GM23338 (cell line): Measurements from ENCODE around the gene SPAAR. TPM values are rescaled to one million over a fixed set of nuclear protein-coding genes. Genes with fewer than 3 reads are reported as not detected.

Experiments used
- ATAC-seq: fragments of 200-7000 bp; cut with Tn5 transposase; 3 replicates; pipeline ENCODE4 v1.9.1; 2020
- DNase-seq: peaks from one replicate; pipeline ENCODE4 v3.0.0-alpha.2; 2015; ENCODE audit warnings: low spot score
- H2AFZ ChIP-seq: fragments of 200-600 bp; sonication (generic); 2 replicates; pipeline ENCODE4 v1.8.0; 2016; ENCODE audit warnings: antibody characterized with exemption, mild to moderate bottlenecking, moderate library complexity
- H3F3A ChIP-seq: fragments of 200-600 bp; sonication (generic); replicated peaks from 2 replicates; pipeline ENCODE4 v1.8.0; 2017; ENCODE audit warnings: antibody characterized with exemption, mixed run types, low read depth
- H3K27ac ChIP-seq: fragments of 200-600 bp; sonication (generic); 2 replicates; pipeline ENCODE4 v1.6.1; 2016; ENCODE audit warnings: low read depth
- H3K27me3 ChIP-seq: fragments of 200-600 bp; sonication (generic); 2 replicates; pipeline ENCODE4 v1.8.0; 2016; ENCODE audit warnings: mild to moderate bottlenecking, mixed run types, moderate library complexity; ENCODE audit not compliant: insufficient read depth
- H3K36me3 ChIP-seq: fragments of 200-600 bp; sonication (generic); 2 replicates; pipeline ENCODE4 v1.8.0; 2016; ENCODE audit warnings: mild to moderate bottlenecking; ENCODE audit not compliant: insufficient read depth
- H3K4me1 ChIP-seq: fragments of 200-600 bp; sonication (generic); 2 replicates; pipeline ENCODE4 v1.8.0; 2016; ENCODE audit warnings: mild to moderate bottlenecking, moderate library complexity; ENCODE audit not compliant: insufficient read depth
- H3K4me2 ChIP-seq: fragments of 200-600 bp; sonication (generic); 2 replicates; pipeline ENCODE4 v1.7.1; 2017; ENCODE audit warnings: mixed run types
- H3K4me3 ChIP-seq: fragments of 200-600 bp; sonication (generic); 2 replicates; pipeline ENCODE4 v1.6.1; 2016; ENCODE audit warnings: mixed run types
- H3K79me2 ChIP-seq: fragments of 200-600 bp; sonication (generic); replicated peaks from 2 replicates; pipeline ENCODE4 v1.8.0; 2017; ENCODE audit warnings: mild to moderate bottlenecking; ENCODE audit not compliant: insufficient read depth
- H3K9me2 ChIP-seq: fragments of 200-600 bp; sonication (generic); 2 replicates; pipeline ENCODE4 v1.8.0; 2017; ENCODE audit not compliant: insufficient read depth
- H4K20me1 ChIP-seq: fragments of 200-600 bp; sonication (generic); replicated peaks from 2 replicates; pipeline ENCODE4 v1.8.0; 2017; ENCODE audit warnings: mild to moderate bottlenecking; ENCODE audit not compliant: insufficient read depth
- H3K27ac Mint-ChIP-seq: 2 replicates; pipeline ENCODE4 v1.8.0; 2020; ENCODE audit warnings: inconsistent platforms, mild to moderate bottlenecking, moderate library complexity, mixed read lengths
- H3K27me3 Mint-ChIP-seq: 3 replicates; pipeline ENCODE4 v1.8.0; 2022; ENCODE audit warnings: low read depth, mild to moderate bottlenecking, moderate library complexity, mixed read lengths, inconsistent platforms; ENCODE audit not compliant: insufficient read depth, poor library complexity
- H3K36me3 Mint-ChIP-seq: 3 replicates; pipeline ENCODE4 v1.8.0; 2021; ENCODE audit warnings: low read depth, mild to moderate bottlenecking, inconsistent platforms, moderate library complexity, mixed read lengths
- H3K4me1 Mint-ChIP-seq: 3 replicates; pipeline ENCODE4 v1.8.0; 2020; ENCODE audit warnings: mild to moderate bottlenecking, inconsistent platforms, mixed read lengths
- H3K4me3 Mint-ChIP-seq: 3 replicates; pipeline ENCODE4 v1.8.0; 2021; ENCODE audit warnings: moderate library complexity, mild to moderate bottlenecking, inconsistent platforms, mixed read lengths
- H3K9me3 Mint-ChIP-seq: 3 replicates; pipeline ENCODE4 v1.8.0; 2020; ENCODE audit warnings: moderate library complexity, mild to moderate bottlenecking, inconsistent platforms, mixed read lengths
- CREB1 ChIP-seq: fragments of 250-450 bp; sonication (Bioruptor Pico); IDR thresholded peaks from 2 replicates; pipeline ENCODE4 v1.5.0; 2020; ENCODE audit warnings: low read depth, mild to moderate bottlenecking, moderate library complexity
- EZH2 ChIP-seq: fragments of 200-600 bp; sonication (generic); IDR thresholded peaks from one replicate; pipeline ENCODE4 v1.8.0; 2017; ENCODE audit warnings: antibody characterized with exemption, mild to moderate bottlenecking, low read depth; ENCODE audit not compliant: unreplicated experiment
- JUNB ChIP-seq: IDR thresholded peaks from one replicate; pipeline ENCODE4 v1.6.1; 2016; ENCODE audit warnings: antibody characterized with exemption; ENCODE audit not compliant: unreplicated experiment
- NANOG ChIP-seq: IDR thresholded peaks from 2 replicates; pipeline ENCODE4 v1.6.1; 2016; ENCODE audit warnings: antibody characterized with exemption, borderline replicate concordance
- POLR2AphosphoS5 ChIP-seq: IDR thresholded peaks from 2 replicates; pipeline ENCODE4 v1.6.1; 2016; ENCODE audit warnings: antibody characterized with exemption, low read depth
- ZNF331 ChIP-seq: fragments of 250-450 bp; sonication (Bioruptor Pico); IDR thresholded peaks from 2 replicates; pipeline ENCODE4 v1.5.0; 2020; ENCODE audit warnings: low read depth, mild to moderate bottlenecking, moderate library complexity
- polyA plus RNA-seq: library from polyadenylated mRNA; unstranded; fragments of >200 nt; fragmentation: Nextera tagmentation; extraction: Ambion mirVana; gene quantifications from 2 replicates; pipeline ENCODE4 v1.2.1, GENCODE V29; 2016
- total RNA-seq: library from RNA; depleted of rRNA; stranded (reverse); fragments of >200 nt; shearing (Covaris generic); gene quantifications from 2 replicates; pipeline ENCODE4 v1.2.3, GENCODE V29; 2014
- TF ChIP-seq, protein P1 (sequence below): IDR thresholded peaks from 2 replicates; pipeline ENCODE4 v1.6.1; 2016; ENCODE audit warnings: antibody characterized with exemption
- TF ChIP-seq, protein P2 (sequence below), 2 experiments: fragments of 200-600 bp in 1 of 2; sonication (generic) in 1 of 2; conservative IDR thresholded peaks; 2 replicates each; pipeline versions ENCODE4 v1.5.1 to v1.6.1; 2016 to 2017; ENCODE audit warnings: antibody characterized with exemption in 2 of 2, low read depth in 2 of 2, mild to moderate bottlenecking in 2 of 2, moderate library complexity in 1 of 2
- TF ChIP-seq, protein P3 (sequence below): IDR thresholded peaks from one replicate; pipeline ENCODE4 v1.6.1; 2018; ENCODE audit warnings: antibody characterized with exemption; ENCODE audit not compliant: unreplicated experiment
- TF ChIP-seq, protein P4 (sequence below): fragments of 250-450 bp; sonication (Bioruptor Pico); IDR thresholded peaks from 2 replicates; pipeline ENCODE4 v1.5.0; 2020; ENCODE audit warnings: mild to moderate bottlenecking, moderate library complexity

Gene SPAAR
- total and polyA plus RNA-seq, 2 experiments from 2014 or later, result not detected

DNA sequence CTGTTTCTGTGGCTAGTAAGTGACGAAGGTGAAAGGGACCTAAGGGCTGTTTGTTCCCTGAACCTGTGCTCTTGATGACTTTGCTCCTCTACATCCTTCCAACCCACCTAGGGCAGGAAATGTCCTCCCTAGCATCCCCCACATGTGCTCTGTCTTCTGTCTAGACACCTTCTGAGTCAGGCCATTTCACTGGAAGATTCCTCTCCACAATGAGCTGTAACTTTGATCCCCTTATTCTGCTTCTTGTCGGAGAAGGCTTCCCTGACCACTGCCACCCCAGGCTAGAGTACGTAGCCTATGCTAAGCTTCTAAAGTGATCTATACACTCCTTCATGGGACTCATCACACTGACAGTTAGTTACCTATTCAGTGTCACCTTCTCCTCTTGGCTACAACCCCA is 21.7 kb downstream of the SPAAR start (continued):
- no peak for TF ChIP-seq JUNB
- TF ChIP-seq, protein P1, sequence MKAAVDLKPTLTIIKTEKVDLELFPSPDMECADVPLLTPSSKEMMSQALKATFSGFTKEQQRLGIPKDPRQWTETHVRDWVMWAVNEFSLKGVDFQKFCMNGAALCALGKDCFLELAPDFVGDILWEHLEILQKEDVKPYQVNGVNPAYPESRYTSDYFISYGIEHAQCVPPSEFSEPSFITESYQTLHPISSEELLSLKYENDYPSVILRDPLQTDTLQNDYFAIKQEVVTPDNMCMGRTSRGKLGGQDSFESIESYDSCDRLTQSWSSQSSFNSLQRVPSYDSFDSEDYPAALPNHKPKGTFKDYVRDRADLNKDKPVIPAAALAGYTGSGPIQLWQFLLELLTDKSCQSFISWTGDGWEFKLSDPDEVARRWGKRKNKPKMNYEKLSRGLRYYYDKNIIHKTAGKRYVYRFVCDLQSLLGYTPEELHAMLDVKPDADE, result no peak
- TF ChIP-seq EZH2, result no peak
- TF ChIP-seq NANOG, result no peak
- TF ChIP-seq, protein P2, sequence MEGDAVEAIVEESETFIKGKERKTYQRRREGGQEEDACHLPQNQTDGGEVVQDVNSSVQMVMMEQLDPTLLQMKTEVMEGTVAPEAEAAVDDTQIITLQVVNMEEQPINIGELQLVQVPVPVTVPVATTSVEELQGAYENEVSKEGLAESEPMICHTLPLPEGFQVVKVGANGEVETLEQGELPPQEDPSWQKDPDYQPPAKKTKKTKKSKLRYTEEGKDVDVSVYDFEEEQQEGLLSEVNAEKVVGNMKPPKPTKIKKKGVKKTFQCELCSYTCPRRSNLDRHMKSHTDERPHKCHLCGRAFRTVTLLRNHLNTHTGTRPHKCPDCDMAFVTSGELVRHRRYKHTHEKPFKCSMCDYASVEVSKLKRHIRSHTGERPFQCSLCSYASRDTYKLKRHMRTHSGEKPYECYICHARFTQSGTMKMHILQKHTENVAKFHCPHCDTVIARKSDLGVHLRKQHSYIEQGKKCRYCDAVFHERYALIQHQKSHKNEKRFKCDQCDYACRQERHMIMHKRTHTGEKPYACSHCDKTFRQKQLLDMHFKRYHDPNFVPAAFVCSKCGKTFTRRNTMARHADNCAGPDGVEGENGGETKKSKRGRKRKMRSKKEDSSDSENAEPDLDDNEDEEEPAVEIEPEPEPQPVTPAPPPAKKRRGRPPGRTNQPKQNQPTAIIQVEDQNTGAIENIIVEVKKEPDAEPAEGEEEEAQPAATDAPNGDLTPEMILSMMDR (conservative IDR thresholded peaks at IDR 0.05; ENCODE audit: low read depth in 2 of 2), result no peak

DNA sequence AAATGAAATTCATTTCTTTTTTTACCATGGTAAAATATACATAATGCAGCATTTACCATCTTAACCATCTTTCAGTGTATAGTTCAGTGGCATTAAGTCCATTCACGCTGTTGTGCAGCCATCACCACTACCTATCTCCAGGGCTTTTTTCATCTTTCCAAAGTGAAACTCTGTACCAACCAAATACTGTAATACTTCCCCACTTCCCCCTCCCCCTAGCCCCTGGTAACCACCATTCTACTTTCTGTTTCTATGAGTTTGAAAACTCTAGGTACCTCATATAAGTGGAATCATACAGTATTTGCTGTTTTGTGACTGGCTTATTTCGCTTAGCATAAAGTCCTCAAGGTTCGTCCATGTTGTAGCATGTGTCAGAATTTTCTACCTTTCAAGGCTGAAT is 23.4 kb downstream of the SPAAR start:
- H3K27ac ChIP-seq, result no peak overlapping the region
- no peaks in the 10 kb centered on the region for H3K27me3 ChIP-seq
- Mint-ChIP-seq H3K27me3 (peaks cover 1% of the 10 kb centered on the region), H3K36me3 (no peaks in the 10 kb centered on the region), H3K4me3 (no peak overlapping the region), H3K4me1 (no peaks in the 10 kb centered on the region), H3K27ac (no peak overlapping the region), H3K9me3 (no peaks in the 10 kb centered on the region; the same call in 2 of the 3 replicates)
- DNase-seq (no peak), ATAC-seq (no peak)
- no peak overlapping the region for H2AFZ ChIP-seq
- no peak overlapping the region for H3K4me3 ChIP-seq
- H3K4me2 ChIP-seq, result no peak overlapping the region
- H3K4me1 ChIP-seq, result no peaks in the 10 kb centered on the region
- H3F3A ChIP-seq, result no peaks in the 10 kb centered on the region
- H4K20me1 ChIP-seq, result no peaks in the 10 kb centered on the region
- no peaks in the 10 kb centered on the region for H3K36me3 ChIP-seq
- no peaks in the 10 kb centered on the region for H3K79me2 ChIP-seq
- no peaks in the 10 kb centered on the region for H3K9me2 ChIP-seq
- TF ChIP-seq, protein P2 (conservative IDR thresholded peaks at IDR 0.05; ENCODE audit: low read depth in 2 of 2), result no peak
- TF ChIP-seq, protein P3, sequence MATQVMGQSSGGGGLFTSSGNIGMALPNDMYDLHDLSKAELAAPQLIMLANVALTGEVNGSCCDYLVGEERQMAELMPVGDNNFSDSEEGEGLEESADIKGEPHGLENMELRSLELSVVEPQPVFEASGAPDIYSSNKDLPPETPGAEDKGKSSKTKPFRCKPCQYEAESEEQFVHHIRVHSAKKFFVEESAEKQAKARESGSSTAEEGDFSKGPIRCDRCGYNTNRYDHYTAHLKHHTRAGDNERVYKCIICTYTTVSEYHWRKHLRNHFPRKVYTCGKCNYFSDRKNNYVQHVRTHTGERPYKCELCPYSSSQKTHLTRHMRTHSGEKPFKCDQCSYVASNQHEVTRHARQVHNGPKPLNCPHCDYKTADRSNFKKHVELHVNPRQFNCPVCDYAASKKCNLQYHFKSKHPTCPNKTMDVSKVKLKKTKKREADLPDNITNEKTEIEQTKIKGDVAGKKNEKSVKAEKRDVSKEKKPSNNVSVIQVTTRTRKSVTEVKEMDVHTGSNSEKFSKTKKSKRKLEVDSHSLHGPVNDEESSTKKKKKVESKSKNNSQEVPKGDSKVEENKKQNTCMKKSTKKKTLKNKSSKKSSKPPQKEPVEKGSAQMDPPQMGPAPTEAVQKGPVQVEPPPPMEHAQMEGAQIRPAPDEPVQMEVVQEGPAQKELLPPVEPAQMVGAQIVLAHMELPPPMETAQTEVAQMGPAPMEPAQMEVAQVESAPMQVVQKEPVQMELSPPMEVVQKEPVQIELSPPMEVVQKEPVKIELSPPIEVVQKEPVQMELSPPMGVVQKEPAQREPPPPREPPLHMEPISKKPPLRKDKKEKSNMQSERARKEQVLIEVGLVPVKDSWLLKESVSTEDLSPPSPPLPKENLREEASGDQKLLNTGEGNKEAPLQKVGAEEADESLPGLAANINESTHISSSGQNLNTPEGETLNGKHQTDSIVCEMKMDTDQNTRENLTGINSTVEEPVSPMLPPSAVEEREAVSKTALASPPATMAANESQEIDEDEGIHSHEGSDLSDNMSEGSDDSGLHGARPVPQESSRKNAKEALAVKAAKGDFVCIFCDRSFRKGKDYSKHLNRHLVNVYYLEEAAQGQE, result no peak
- TF ChIP-seq, protein P4, sequence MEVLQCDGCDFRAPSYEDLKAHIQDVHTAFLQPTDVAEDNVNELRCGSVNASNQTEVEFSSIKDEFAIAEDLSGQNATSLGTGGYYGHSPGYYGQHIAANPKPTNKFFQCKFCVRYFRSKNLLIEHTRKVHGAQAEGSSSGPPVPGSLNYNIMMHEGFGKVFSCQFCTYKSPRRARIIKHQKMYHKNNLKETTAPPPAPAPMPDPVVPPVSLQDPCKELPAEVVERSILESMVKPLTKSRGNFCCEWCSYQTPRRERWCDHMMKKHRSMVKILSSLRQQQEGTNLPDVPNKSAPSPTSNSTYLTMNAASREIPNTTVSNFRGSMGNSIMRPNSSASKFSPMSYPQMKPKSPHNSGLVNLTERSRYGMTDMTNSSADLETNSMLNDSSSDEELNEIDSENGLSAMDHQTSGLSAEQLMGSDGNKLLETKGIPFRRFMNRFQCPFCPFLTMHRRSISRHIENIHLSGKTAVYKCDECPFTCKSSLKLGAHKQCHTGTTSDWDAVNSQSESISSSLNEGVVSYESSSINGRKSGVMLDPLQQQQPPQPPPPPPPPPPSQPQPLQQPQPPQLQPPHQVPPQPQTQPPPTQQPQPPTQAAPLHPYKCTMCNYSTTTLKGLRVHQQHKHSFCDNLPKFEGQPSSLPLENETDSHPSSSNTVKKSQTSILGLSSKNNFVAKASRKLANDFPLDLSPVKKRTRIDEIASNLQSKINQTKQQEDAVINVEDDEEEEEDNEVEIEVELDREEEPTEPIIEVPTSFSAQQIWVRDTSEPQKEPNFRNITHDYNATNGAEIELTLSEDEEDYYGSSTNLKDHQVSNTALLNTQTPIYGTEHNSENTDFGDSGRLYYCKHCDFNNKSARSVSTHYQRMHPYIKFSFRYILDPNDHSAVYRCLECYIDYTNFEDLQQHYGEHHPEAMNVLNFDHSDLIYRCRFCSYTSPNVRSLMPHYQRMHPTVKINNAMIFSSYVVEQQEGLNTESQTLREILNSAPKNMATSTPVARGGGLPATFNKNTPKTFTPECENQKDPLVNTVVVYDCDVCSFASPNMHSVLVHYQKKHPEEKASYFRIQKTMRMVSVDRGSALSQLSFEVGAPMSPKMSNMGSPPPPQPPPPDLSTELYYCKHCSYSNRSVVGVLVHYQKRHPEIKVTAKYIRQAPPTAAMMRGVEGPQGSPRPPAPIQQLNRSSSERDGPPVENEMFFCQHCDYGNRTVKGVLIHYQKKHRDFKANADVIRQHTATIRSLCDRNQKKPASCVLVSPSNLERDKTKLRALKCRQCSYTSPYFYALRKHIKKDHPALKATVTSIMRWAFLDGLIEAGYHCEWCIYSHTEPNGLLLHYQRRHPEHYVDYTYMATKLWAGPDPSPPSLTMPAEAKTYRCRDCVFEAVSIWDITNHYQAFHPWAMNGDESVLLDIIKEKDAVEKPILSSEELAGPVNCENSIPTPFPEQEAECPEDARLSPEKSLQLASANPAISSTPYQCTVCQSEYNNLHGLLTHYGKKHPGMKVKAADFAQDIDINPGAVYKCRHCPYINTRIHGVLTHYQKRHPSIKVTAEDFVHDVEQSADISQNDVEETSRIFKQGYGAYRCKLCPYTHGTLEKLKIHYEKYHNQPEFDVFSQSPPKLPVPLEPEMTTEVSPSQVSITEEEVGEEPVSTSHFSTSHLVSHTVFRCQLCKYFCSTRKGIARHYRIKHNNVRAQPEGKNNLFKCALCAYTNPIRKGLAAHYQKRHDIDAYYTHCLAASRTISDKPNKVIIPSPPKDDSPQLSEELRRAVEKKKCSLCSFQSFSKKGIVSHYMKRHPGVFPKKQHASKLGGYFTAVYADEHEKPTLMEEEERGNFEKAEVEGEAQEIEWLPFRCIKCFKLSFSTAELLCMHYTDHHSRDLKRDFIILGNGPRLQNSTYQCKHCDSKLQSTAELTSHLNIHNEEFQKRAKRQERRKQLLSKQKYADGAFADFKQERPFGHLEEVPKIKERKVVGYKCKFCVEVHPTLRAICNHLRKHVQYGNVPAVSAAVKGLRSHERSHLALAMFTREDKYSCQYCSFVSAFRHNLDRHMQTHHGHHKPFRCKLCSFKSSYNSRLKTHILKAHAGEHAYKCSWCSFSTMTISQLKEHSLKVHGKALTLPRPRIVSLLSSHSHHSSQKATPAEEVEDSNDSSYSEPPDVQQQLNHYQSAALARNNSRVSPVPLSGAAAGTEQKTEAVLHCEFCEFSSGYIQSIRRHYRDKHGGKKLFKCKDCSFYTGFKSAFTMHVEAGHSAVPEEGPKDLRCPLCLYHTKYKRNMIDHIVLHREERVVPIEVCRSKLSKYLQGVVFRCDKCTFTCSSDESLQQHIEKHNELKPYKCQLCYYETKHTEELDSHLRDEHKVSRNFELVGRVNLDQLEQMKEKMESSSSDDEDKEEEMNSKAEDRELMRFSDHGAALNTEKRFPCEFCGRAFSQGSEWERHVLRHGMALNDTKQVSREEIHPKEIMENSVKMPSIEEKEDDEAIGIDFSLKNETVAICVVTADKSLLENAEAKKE (CRISPR knock-in tag), result no peak
- TF ChIP-seq JUNB, result no peak
- no peak for TF ChIP-seq CREB1 (CRISPR knock-in tag)
- TF ChIP-seq ZNF331 (CRISPR knock-in tag), result no peak
- no peak for TF ChIP-seq POLR2AphosphoS5
